ENCODE results near the gene KCNT1.

The KCNT1 gene

DNA sequence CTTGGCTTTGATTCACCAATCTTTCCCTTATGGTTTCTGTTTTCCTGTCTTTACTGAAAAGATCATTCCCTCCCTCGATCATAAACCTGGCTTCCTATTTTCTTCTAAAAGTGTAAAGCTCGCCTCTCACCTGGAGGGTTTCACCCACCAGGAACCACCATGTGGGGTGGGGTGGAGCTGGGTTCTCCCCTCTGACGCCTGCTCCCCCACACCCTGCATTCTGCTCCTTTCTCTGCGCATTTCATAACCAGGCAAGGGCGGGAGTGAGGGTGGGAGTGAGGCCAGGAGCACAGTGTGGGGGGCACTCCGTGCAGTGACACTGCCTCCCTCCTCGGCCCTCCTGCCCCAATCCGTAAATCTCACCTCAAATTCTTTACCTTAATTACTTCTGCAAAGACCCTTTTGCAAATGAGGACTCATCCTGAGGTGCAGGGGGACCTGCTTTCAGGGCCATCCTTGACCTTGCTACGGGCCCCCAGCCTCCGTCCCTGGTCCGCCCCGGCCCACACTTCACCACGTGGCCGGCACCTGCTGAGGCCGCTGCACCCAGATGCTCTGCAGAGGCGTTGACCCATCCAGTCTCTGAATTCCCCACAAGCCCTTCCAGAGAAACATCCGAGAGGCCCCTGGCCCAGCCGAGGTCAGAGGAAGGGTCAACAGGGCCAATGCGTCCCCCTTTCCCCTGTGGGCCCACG is 59.3 kb downstream of the KCNT1 start:
- no peak overlapping the region for H3K9ac ChIP-seq (ENCODE audit: low read length)

DNA sequence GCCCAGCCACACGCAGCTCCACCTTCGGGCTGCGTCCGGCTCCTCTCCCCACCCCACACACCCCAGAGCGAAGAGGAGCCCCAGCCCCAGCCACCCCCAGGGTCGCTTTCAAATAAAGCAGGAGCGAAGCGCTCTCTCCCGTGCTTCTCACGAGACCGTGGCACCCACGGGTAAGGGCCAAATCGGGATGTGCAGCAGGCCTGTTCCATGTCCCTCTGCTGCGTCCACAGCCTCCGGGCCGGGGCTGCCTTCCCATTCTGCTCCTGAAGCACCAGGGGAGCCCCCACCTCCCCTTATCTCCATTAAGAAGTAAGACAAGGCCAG is 59.8 kb downstream of the KCNT1 start:
- no peak overlapping the region for H3K9ac ChIP-seq (ENCODE audit: low read length)
- no peaks in the 10 kb centered on the region for H3K36me3 ChIP-seq (ENCODE audit: control insufficient read depth, insufficient read depth, low read length, severe bottlenecking)
- DNase-seq (ENCODE audit: low read depth): no peak
- peaks cover 9% of the 10 kb centered on the region for H3K9me3 ChIP-seq (ENCODE audit: control insufficient read depth, low read length)
- no peaks in the 10 kb centered on the region for H3K4me1 ChIP-seq (ENCODE audit: control insufficient read depth, insufficient read depth, low read length)
- no peak overlapping the region for H3K4me3 ChIP-seq (ENCODE audit: low read length)
- peaks cover 8% of the 10 kb centered on the region for H3K27me3 ChIP-seq (replicated peaks; ENCODE audit: control insufficient read depth, insufficient read depth, low read length)

More for the DNA sequence above, 59.3 kb downstream of the KCNT1 start:
- no peak overlapping the region for H3K4me3 ChIP-seq (ENCODE audit: low read length)
- H3K27me3 ChIP-seq (replicated peaks; ENCODE audit: control insufficient read depth, insufficient read depth, low read length): peaks cover 8% of the 10 kb centered on the region
- no peak for DNase-seq (ENCODE audit: low read depth)
- H3K4me1 ChIP-seq (ENCODE audit: control insufficient read depth, insufficient read depth, low read length): no peaks in the 10 kb centered on the region
- no peaks in the 10 kb centered on the region for H3K36me3 ChIP-seq (ENCODE audit: control insufficient read depth, insufficient read depth, low read length, severe bottlenecking)
- H3K9me3 ChIP-seq (ENCODE audit: control insufficient read depth, low read length): peaks cover 5% of the 10 kb centered on the region

DNA sequence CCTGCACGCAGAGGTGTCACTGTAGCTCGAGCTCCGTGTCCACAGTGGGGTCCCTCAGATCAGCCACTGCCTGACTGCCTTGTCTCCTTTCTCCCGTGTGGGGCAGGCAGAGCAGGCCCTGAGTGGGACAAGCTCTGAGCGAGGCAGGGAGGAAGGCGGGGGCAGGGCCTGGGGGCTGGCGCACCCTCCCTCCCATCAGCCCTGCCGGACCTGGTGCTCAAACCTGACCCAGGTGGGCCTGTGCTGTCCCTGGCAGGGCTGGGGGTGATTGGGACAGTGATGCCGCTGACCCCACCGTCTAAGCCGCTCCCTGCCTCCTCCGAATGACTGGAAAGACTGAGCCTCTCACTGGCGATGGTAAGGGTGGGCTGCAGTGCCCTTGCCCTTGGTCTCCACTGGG is 60.9 kb downstream of the KCNT1 start:
- Histone ChIP-seq H3K9me3 (ENCODE audit: control insufficient read depth, low read length) (peaks cover 11% of the 10 kb centered on the region), H3K27me3 (replicated peaks; ENCODE audit: control insufficient read depth, insufficient read depth, low read length) (peaks cover 8% of the 10 kb centered on the region), H3K36me3 (ENCODE audit: control insufficient read depth, insufficient read depth, low read length, severe bottlenecking) (no peaks in the 10 kb centered on the region), H3K9ac (ENCODE audit: low read length) (no peak overlapping the region), H3K4me3 (ENCODE audit: low read length) (no peak overlapping the region), H3K4me1 (ENCODE audit: control insufficient read depth, insufficient read depth, low read length) (no peaks in the 10 kb centered on the region)
- no peak for DNase-seq (ENCODE audit: low read depth)

DNA sequence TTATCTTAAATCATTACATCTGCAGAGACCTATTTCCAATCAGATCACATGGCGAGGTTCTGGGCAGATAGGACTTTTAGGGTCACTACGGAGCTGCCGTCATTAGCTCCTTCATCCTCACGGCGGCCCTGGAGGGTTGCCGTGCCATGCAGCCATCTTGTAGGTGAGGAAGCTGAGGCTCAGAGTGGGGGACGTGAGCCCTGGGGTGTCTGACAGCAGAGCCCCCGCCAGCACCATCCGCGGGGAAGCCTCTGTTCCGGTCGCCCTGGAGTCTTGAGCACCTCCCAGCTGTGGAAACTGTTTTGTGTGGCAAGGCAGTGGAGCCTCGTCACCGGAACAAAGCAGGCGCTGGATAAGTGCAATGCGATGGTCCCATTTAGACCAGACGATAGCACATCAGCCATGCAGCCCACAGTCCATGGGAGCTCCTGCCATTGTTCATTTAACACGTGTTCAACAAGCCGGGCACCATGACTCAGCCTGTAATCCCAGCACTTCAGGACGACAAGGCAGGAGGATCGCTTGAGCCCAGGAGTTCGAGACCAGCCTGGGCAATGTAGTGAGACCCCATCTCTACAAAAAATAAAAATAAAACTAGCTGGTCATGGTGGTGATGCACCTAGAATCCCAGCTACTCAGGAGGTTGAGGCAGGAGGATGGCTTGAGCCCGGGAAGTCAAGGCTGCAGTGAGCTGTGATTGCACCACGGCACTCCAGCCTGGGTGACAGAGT is 61.9 kb downstream of the KCNT1 start:
- no peak for DNase-seq (ENCODE audit: low read depth)
- no peaks in the 10 kb centered on the region for H3K4me1 ChIP-seq (ENCODE audit: control insufficient read depth, insufficient read depth, low read length)
- H3K9ac ChIP-seq (ENCODE audit: low read length): no peak overlapping the region
- no peak overlapping the region for H3K4me3 ChIP-seq (ENCODE audit: low read length)
- H3K27me3 ChIP-seq (replicated peaks; ENCODE audit: control insufficient read depth, insufficient read depth, low read length): peaks cover 8% of the 10 kb centered on the region
- H3K36me3 ChIP-seq (ENCODE audit: control insufficient read depth, insufficient read depth, low read length, severe bottlenecking): no peaks in the 10 kb centered on the region
- H3K9me3 ChIP-seq (ENCODE audit: control insufficient read depth, low read length): peaks cover 11% of the 10 kb centered on the region

DNA sequence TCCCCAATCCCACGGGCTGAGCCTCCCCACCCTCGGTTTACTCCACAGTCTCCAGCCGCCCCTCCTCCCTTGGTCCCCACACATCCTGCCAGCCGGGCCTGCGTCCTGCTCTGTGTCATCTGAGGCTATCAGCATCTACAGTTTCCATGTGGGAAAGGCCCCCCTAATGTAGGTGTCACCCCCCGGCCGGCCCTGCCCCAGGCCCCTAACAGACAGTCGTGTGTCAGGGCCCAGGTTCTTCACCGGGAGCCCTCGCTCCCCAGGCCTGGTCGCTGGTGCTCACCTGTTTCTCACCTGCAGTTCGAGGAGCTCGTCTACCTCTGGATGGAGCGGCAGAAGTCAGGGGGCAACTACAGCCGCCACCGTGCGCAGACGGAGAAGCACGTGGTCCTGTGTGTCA is 62.7 kb downstream of the KCNT1 start:
- no peak overlapping the region for H3K4me3 ChIP-seq (ENCODE audit: low read length)
- H3K36me3 ChIP-seq (ENCODE audit: control insufficient read depth, insufficient read depth, low read length, severe bottlenecking): no peaks in the 10 kb centered on the region
- no peak overlapping the region for H3K9ac ChIP-seq (ENCODE audit: low read length)
- peaks cover 8% of the 10 kb centered on the region for H3K27me3 ChIP-seq (replicated peaks; ENCODE audit: control insufficient read depth, insufficient read depth, low read length)
- peaks cover 11% of the 10 kb centered on the region for H3K9me3 ChIP-seq (ENCODE audit: control insufficient read depth, low read length)
- H3K4me1 ChIP-seq (ENCODE audit: control insufficient read depth, insufficient read depth, low read length): no peaks in the 10 kb centered on the region
- DNase-seq (ENCODE audit: low read depth): no peak

DNA sequence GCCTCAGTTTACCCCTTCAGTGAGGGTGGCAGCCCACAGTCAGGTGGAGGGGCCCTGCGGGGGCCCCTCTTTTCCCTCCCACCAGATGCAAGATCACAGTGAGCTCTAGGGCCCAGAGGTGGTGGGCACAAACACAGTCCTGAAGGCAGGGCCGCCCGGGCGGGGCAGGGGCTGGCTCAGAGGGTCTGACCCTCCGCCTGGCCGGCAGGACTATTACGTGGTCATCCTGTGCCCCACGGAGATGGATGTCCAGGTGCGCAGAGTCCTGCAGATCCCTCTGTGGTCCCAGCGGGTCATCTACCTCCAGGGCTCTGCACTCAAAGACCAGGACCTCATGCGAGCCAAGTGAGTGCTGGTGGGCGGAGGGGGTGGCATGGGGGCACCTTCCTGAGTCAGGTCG is 63.4 kb downstream of the KCNT1 start:
- no peak for DNase-seq (ENCODE audit: low read depth)
- Histone ChIP-seq H3K27me3 (replicated peaks; ENCODE audit: control insufficient read depth, insufficient read depth, low read length) (peaks cover 8% of the 10 kb centered on the region), H3K4me3 (ENCODE audit: low read length) (no peak overlapping the region), H3K4me1 (ENCODE audit: control insufficient read depth, insufficient read depth, low read length) (no peaks in the 10 kb centered on the region), H3K9ac (ENCODE audit: low read length) (no peak overlapping the region), H3K36me3 (ENCODE audit: control insufficient read depth, insufficient read depth, low read length, severe bottlenecking) (no peaks in the 10 kb centered on the region), H3K9me3 (ENCODE audit: control insufficient read depth, low read length) (peaks cover 11% of the 10 kb centered on the region)

DNA sequence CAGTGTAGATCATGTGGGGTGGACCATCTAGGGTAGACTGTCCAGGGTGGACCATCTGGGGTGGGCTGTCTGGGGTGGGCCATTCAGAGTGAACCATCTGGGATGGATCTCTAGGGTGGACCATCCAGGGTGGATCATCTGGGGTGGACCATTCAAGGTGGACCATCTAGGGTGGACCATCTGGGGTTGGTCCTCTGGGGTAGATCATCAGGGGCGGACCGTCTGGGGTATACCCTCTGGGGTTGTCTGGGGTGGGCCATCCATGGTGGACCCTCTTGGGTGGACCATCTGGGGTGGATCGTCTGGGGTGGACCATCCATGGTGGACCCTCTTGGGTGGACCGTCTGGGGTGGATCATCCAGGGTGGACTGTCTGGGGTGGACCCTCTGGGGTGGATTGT is 64.3 kb downstream of the KCNT1 start:
- Histone ChIP-seq H3K9ac (ENCODE audit: low read length) (no peak overlapping the region), H3K27me3 (replicated peaks; ENCODE audit: control insufficient read depth, insufficient read depth, low read length) (peaks cover 5% of the 10 kb centered on the region), H3K9me3 (ENCODE audit: control insufficient read depth, low read length) (peaks cover 11% of the 10 kb centered on the region), H3K36me3 (ENCODE audit: control insufficient read depth, insufficient read depth, low read length, severe bottlenecking) (no peaks in the 10 kb centered on the region), H3K4me3 (ENCODE audit: low read length) (no peak overlapping the region), H3K4me1 (ENCODE audit: control insufficient read depth, insufficient read depth, low read length) (no peaks in the 10 kb centered on the region)
- no peak for DNase-seq (ENCODE audit: low read depth)

DNA sequence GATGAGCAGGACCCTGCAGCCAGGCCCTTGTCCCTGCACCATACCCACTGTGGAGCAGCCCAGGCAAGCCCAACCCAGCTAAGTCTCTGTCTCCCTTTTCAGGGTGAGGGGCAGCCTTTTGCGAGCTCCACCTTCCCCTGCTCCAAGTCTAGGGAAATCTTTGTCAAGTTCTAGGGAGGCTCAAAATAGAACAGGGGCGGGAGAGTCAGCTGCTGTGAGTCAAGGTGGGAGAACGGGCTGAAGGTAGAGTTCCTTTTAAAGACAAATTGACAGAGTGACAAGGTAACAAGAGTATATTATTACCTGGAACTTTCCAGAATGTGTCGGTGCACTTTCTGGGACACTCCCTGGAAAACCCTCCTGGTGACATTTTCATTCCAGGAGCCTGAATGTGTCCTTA is 64.7 kb downstream of the KCNT1 start:
- DNase-seq (ENCODE audit: low read depth): no peak
- no peaks in the 10 kb centered on the region for H3K36me3 ChIP-seq (ENCODE audit: control insufficient read depth, insufficient read depth, low read length, severe bottlenecking)
- no peaks in the 10 kb centered on the region for H3K4me1 ChIP-seq (ENCODE audit: control insufficient read depth, insufficient read depth, low read length)
- peaks cover 3% of the 10 kb centered on the region for H3K27me3 ChIP-seq (replicated peaks; ENCODE audit: control insufficient read depth, insufficient read depth, low read length)
- H3K4me3 ChIP-seq (ENCODE audit: low read length): no peak overlapping the region
- no peak overlapping the region for H3K9ac ChIP-seq (ENCODE audit: low read length)
- H3K9me3 ChIP-seq (ENCODE audit: control insufficient read depth, low read length): peaks cover 11% of the 10 kb centered on the region

DNA sequence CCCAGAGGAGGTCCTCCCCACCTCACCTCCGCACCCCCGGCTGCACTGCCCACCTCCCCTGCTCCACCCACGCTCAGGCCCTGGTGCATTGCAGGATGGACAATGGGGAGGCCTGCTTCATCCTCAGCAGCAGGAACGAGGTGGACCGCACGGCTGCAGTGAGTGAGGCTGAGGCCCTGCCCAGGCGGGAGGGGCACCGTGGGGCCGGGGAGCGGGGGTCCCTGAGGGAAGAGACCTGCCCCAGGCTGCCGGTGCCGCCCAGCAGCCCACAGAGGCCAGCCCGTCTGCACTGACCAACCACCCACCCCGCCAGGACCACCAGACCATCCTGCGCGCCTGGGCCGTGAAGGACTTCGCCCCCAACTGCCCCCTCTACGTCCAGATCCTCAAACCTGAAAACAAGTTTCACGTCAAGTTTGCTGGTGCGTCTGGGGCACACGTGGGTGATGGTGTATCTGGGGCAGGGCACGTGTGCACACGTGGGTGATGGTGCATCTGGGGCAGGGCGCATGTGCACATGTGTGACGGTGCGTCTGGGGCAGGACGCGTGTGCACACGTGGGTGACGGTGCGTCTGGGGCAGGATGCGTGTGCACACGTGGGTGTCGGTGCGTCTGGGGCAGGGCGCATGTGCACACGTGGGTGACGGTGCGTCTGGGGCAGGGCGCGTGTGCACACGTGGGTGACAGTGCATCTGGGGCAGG is 66.7 kb downstream of the KCNT1 start:
- no peaks in the 10 kb centered on the region for H3K27me3 ChIP-seq (replicated peaks; ENCODE audit: control insufficient read depth, insufficient read depth, low read length)
- H3K4me3 ChIP-seq (ENCODE audit: low read length): no peak overlapping the region
- H3K9me3 ChIP-seq (ENCODE audit: control insufficient read depth, low read length): peaks cover 11% of the 10 kb centered on the region
- H3K4me1 ChIP-seq (ENCODE audit: control insufficient read depth, insufficient read depth, low read length): no peaks in the 10 kb centered on the region
- no peak overlapping the region for H3K9ac ChIP-seq (ENCODE audit: low read length)
- no peaks in the 10 kb centered on the region for H3K36me3 ChIP-seq (ENCODE audit: control insufficient read depth, insufficient read depth, low read length, severe bottlenecking)
- DNase-seq (ENCODE audit: low read depth): no peak

DNA sequence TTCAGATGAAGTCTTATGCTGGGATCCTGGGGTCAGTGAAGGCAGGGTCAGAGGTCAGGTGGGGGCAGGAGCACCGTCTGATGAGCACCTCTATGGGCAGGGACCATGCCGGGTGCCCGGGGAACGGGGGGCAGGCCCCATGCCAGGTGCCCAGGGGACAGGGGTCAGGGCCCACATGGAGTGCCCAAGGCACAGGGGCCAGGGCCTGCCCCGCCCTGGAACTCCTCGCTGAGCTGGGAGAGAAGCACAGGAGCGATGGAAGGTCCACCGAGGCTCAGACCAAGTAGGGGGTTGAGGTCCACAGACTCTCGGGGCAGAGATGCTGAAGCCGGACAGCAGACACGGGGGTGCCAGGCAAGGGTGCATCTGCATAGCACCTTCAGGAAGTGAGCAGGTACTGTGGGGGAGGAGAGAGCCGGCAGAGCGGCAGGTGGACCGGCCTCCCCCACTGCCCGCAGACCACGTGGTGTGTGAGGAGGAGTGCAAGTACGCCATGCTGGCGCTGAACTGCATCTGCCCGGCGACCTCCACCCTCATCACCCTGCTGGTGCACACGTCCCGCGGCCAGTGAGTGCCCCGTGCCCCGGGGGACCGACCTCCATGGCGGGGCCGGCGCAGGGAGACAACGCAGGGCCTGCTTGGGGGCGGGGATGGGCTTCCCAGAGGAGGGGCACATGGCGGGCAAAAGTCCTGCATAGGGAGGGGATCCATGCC is 67.7 kb downstream of the KCNT1 start:
- no peak for DNase-seq (ENCODE audit: low read depth)
- H3K27me3 ChIP-seq (replicated peaks; ENCODE audit: control insufficient read depth, insufficient read depth, low read length): peaks cover 3% of the 10 kb centered on the region
- H3K9me3 ChIP-seq (ENCODE audit: control insufficient read depth, low read length): peaks cover 11% of the 10 kb centered on the region
- no peaks in the 10 kb centered on the region for H3K36me3 ChIP-seq (ENCODE audit: control insufficient read depth, insufficient read depth, low read length, severe bottlenecking)
- no peaks in the 10 kb centered on the region for H3K4me1 ChIP-seq (ENCODE audit: control insufficient read depth, insufficient read depth, low read length)
- H3K9ac ChIP-seq (ENCODE audit: low read length): no peak overlapping the region
- no peak overlapping the region for H3K4me3 ChIP-seq (ENCODE audit: low read length)

DNA sequence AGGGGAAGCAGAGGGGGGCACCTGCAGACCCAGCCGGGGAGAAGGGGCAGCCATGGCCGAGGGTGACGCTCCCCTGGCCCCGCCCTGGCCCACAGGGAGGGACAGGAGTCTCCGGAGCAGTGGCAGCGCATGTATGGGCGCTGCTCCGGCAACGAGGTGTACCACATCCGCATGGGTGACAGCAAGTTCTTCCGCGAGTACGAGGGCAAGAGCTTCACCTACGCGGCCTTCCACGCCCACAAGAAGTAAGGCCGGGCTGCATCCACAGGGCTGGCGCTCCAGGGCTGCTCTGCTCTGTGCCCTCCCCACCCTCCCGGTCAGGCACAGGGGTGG is 68.2 kb downstream of the KCNT1 start:
- no peak for DNase-seq (ENCODE audit: low read depth)
- peaks cover 7% of the 10 kb centered on the region for H3K27me3 ChIP-seq (replicated peaks; ENCODE audit: control insufficient read depth, insufficient read depth, low read length)
- no peaks in the 10 kb centered on the region for H3K36me3 ChIP-seq (ENCODE audit: control insufficient read depth, insufficient read depth, low read length, severe bottlenecking)
- H3K4me1 ChIP-seq (ENCODE audit: control insufficient read depth, insufficient read depth, low read length): no peaks in the 10 kb centered on the region
- H3K9me3 ChIP-seq (ENCODE audit: control insufficient read depth, low read length): peaks cover 11% of the 10 kb centered on the region
- H3K4me3 ChIP-seq (ENCODE audit: low read length): no peak overlapping the region
- no peak overlapping the region for H3K9ac ChIP-seq (ENCODE audit: low read length)
